ENCODE measurements around the gene IL36G. TPM values are rescaled to one million over a fixed set of nuclear protein-coding genes. Genes with fewer than 3 reads are reported as not detected.

IL36G gene
- total and polyA plus RNA-seq, 4 donors, result 0.18 to 0.29 (median 0.28) TPM; not detected in 1

GRCh38 chr2:112962308-112963175 is 15.3 kb upstream of the IL36G start:
- WGBS (ENCODE audit: insufficient coverage), result no CpG with 5 or more reads among the region's 3 CpGs
- H3K27ac ChIP-seq (ENCODE audit: low read depth, low read length), result no peak overlapping the region
- H3K4me1 ChIP-seq (ENCODE audit: control insufficient read depth, insufficient read depth, low read length), result no peaks in the 10 kb centered on the region

GRCh38 chr2:112967023-112967422 is 10.8 kb upstream of the IL36G start:
- H3K36me3 ChIP-seq (ENCODE audit: control insufficient read depth, insufficient read depth, low read length), result no peaks in the 10 kb centered on the region
- H3K27ac ChIP-seq (ENCODE audit: low read depth, low read length), result no peak overlapping the region
- no peaks in the 10 kb centered on the region for H3K9me3 ChIP-seq (ENCODE audit: control insufficient read depth, insufficient read depth, low read length)
- no peaks in the 10 kb centered on the region for H3K27me3 ChIP-seq (ENCODE audit: control insufficient read depth, insufficient read depth, low read length)
- WGBS (ENCODE audit: insufficient coverage), result no CpG with 5 or more reads among the region's 2 CpGs
- H3K4me1 ChIP-seq (ENCODE audit: control insufficient read depth, insufficient read depth, low read length), result no peaks in the 10 kb centered on the region
- H3K4me3 ChIP-seq (ENCODE audit: low read depth, low read length), result no peak overlapping the region
- DNase-seq (ENCODE audit: low read depth in 4 of 6, low spot score in 6 of 6), result no peak

More at GRCh38 chr2:112962308-112963175, 15.3 kb upstream of the IL36G start:
- no peak overlapping the region for H3K4me3 ChIP-seq (ENCODE audit: low read depth, low read length)
- H3K36me3 ChIP-seq (ENCODE audit: control insufficient read depth, insufficient read depth, low read length), result no peaks in the 10 kb centered on the region
- H3K27me3 ChIP-seq (ENCODE audit: control insufficient read depth, insufficient read depth, low read length), result no peaks in the 10 kb centered on the region
- no peaks in the 10 kb centered on the region for H3K9me3 ChIP-seq (ENCODE audit: control insufficient read depth, insufficient read depth, low read length)
- DNase-seq (ENCODE audit: low read depth in 4 of 6, low spot score in 6 of 6), result no peak

GRCh38 chr2:112972423-112973086 is 5.3 kb upstream of the IL36G start:
- H3K4me3 ChIP-seq (ENCODE audit: low read depth, low read length), result no peak overlapping the region
- H3K4me1 ChIP-seq (ENCODE audit: control insufficient read depth, insufficient read depth, low read length), result no peaks in the 10 kb centered on the region
- 96% methylated on average over 4 of the region's 5 CpGs for WGBS (ENCODE audit: insufficient coverage)
- no peak for DNase-seq (ENCODE audit: low read depth in 4 of 6, low spot score in 6 of 6)
- H3K9me3 ChIP-seq (ENCODE audit: control insufficient read depth, insufficient read depth, low read length), result no peaks in the 10 kb centered on the region
- H3K27ac ChIP-seq (ENCODE audit: low read depth, low read length), result no peak overlapping the region
- H3K36me3 ChIP-seq (ENCODE audit: control insufficient read depth, insufficient read depth, low read length), result no peaks in the 10 kb centered on the region
- H3K27me3 ChIP-seq (ENCODE audit: control insufficient read depth, insufficient read depth, low read length), result no peaks in the 10 kb centered on the region

- no peak overlapping the region for H3K4me3 ChIP-seq (ENCODE audit: low read depth, low read length)
- DNase-seq (ENCODE audit: low read depth in 4 of 6, low spot score in 6 of 6), result no peak
- H3K27me3 ChIP-seq (ENCODE audit: control insufficient read depth, insufficient read depth, low read length), result no peaks in the 10 kb centered on the region
- H3K4me1 ChIP-seq (ENCODE audit: control insufficient read depth, insufficient read depth, low read length), result no peaks in the 10 kb centered on the region
- H3K27ac ChIP-seq (ENCODE audit: low read depth, low read length), result no peak overlapping the region
- WGBS (ENCODE audit: insufficient coverage), result 71% methylated on average over 2 of the region's 2 CpGs
- no peaks in the 10 kb centered on the region for H3K9me3 ChIP-seq (ENCODE audit: control insufficient read depth, insufficient read depth, low read length)
- H3K36me3 ChIP-seq (ENCODE audit: control insufficient read depth, insufficient read depth, low read length), result no peaks in the 10 kb centered on the region
These were observed 4.7 kb upstream of the IL36G start for GRCh38 chr2:112973156-112973555.

- Histone ChIP-seq H3K36me3 (ENCODE audit: control insufficient read depth, insufficient read depth, low read length) (no peaks in the 10 kb centered on the region), H3K4me1 (ENCODE audit: control insufficient read depth, insufficient read depth, low read length) (no peaks in the 10 kb centered on the region), H3K4me3 (ENCODE audit: low read depth, low read length) (no peak overlapping the region), H3K27me3 (ENCODE audit: control insufficient read depth, insufficient read depth, low read length) (no peaks in the 10 kb centered on the region), H3K27ac (ENCODE audit: low read depth, low read length) (no peak overlapping the region), H3K9me3 (ENCODE audit: control insufficient read depth, insufficient read depth, low read length) (no peaks in the 10 kb centered on the region)
- 93% methylated on average over 1 of the region's 1 CpG for WGBS (ENCODE audit: insufficient coverage)
- DNase-seq (ENCODE audit: low read depth in 4 of 6, low spot score in 6 of 6), result no peak
These were observed 1.9 kb downstream of the IL36G start for GRCh38 chr2:112979731-112980130.

GRCh38 chr2:112980537-112980936 is 2.7 kb downstream of the IL36G start:
- WGBS (ENCODE audit: insufficient coverage), result 100% methylated on average over 1 of the region's 1 CpG
- DNase-seq (ENCODE audit: low read depth in 4 of 6, low spot score in 6 of 6), result no peak

GRCh38 chr2:112985090-112985489 is 7.3 kb downstream of the IL36G start:
- Histone ChIP-seq H3K4me3 (ENCODE audit: low read depth, low read length) (no peak overlapping the region), H3K36me3 (ENCODE audit: control insufficient read depth, insufficient read depth, low read length) (no peaks in the 10 kb centered on the region), H3K4me1 (ENCODE audit: control insufficient read depth, insufficient read depth, low read length) (no peaks in the 10 kb centered on the region), H3K27me3 (ENCODE audit: control insufficient read depth, insufficient read depth, low read length) (no peaks in the 10 kb centered on the region), H3K9me3 (ENCODE audit: control insufficient read depth, insufficient read depth, low read length) (no peaks in the 10 kb centered on the region), H3K27ac (ENCODE audit: low read depth, low read length) (no peak overlapping the region)
- DNase-seq (ENCODE audit: low read depth in 4 of 6, low spot score in 6 of 6), result no peak
- WGBS (ENCODE audit: insufficient coverage), result no CpG with 5 or more reads among the region's 5 CpGs

More at GRCh38 chr2:112980537-112980936, 2.7 kb downstream of the IL36G start:
- no peak overlapping the region for H3K27ac ChIP-seq (ENCODE audit: low read depth, low read length)
- no peaks in the 10 kb centered on the region for H3K36me3 ChIP-seq (ENCODE audit: control insufficient read depth, insufficient read depth, low read length)
- H3K9me3 ChIP-seq (ENCODE audit: control insufficient read depth, insufficient read depth, low read length), result no peaks in the 10 kb centered on the region
- H3K27me3 ChIP-seq (ENCODE audit: control insufficient read depth, insufficient read depth, low read length), result no peaks in the 10 kb centered on the region
- H3K4me1 ChIP-seq (ENCODE audit: control insufficient read depth, insufficient read depth, low read length), result no peaks in the 10 kb centered on the region
- no peak overlapping the region for H3K4me3 ChIP-seq (ENCODE audit: low read depth, low read length)

GRCh38 chr2:112989611-112990010 is 11.8 kb downstream of the IL36G start:
- H3K27ac ChIP-seq (ENCODE audit: low read depth, low read length), result no peak overlapping the region
- no CpG with 5 or more reads among the region's 3 CpGs for WGBS (ENCODE audit: insufficient coverage)
- H3K36me3 ChIP-seq (ENCODE audit: control insufficient read depth, insufficient read depth, low read length), result no peaks in the 10 kb centered on the region
- H3K4me3 ChIP-seq (ENCODE audit: low read depth, low read length), result no peak overlapping the region
- H3K27me3 ChIP-seq (ENCODE audit: control insufficient read depth, insufficient read depth, low read length), result no peaks in the 10 kb centered on the region
- no peaks in the 10 kb centered on the region for H3K9me3 ChIP-seq (ENCODE audit: control insufficient read depth, insufficient read depth, low read length)
- no peak for DNase-seq (ENCODE audit: low read depth in 4 of 6, low spot score in 6 of 6)
- no peaks in the 10 kb centered on the region for H3K4me1 ChIP-seq (ENCODE audit: control insufficient read depth, insufficient read depth, low read length)

GRCh38 chr2:112993831-112994230 is 16.0 kb downstream of the IL36G start:
- Histone ChIP-seq H3K4me3 (ENCODE audit: low read depth, low read length) (no peak overlapping the region), H3K4me1 (ENCODE audit: control insufficient read depth, insufficient read depth, low read length) (no peaks in the 10 kb centered on the region), H3K9me3 (ENCODE audit: control insufficient read depth, insufficient read depth, low read length) (no peaks in the 10 kb centered on the region), H3K36me3 (ENCODE audit: control insufficient read depth, insufficient read depth, low read length) (no peaks in the 10 kb centered on the region), H3K27ac (ENCODE audit: low read depth, low read length) (no peak overlapping the region), H3K27me3 (ENCODE audit: control insufficient read depth, insufficient read depth, low read length) (no peaks in the 10 kb centered on the region)
- DNase-seq (ENCODE audit: low read depth in 4 of 6, low spot score in 6 of 6), result no peak

GRCh38 chr2:112994648-112995047 is 16.8 kb downstream of the IL36G start:
- Histone ChIP-seq H3K4me1 (ENCODE audit: control insufficient read depth, insufficient read depth, low read length) (no peaks in the 10 kb centered on the region), H3K4me3 (ENCODE audit: low read depth, low read length) (no peak overlapping the region), H3K27me3 (ENCODE audit: control insufficient read depth, insufficient read depth, low read length) (no peaks in the 10 kb centered on the region), H3K9me3 (ENCODE audit: control insufficient read depth, insufficient read depth, low read length) (no peaks in the 10 kb centered on the region), H3K36me3 (ENCODE audit: control insufficient read depth, insufficient read depth, low read length) (no peaks in the 10 kb centered on the region), H3K27ac (ENCODE audit: low read depth, low read length) (no peak overlapping the region)
- no peak for DNase-seq (ENCODE audit: low read depth in 4 of 6, low spot score in 6 of 6)
- 71% methylated on average over 1 of the region's 2 CpGs for WGBS (ENCODE audit: insufficient coverage)

All from spinal cord (tissue), 10 donors.